SK-N-SH (cell line): ENCODE results near the gene ZMIZ2. TPM values are rescaled to one million over a fixed set of nuclear protein-coding genes. Genes with fewer than 3 reads are reported as not detected.

Source experiments
- CTCF ChIA-PET: fragments of 300-600, 350-600 bp; formaldehyde crosslinking; extraction: SDS; loops from one replicate; lab custom pipeline; 2021; lab: Yijun Ruan, JAX
- POLR2A ChIA-PET: fragments of 350-600 bp; sonication (Branson Sonifier 250); formaldehyde crosslinking; extraction: SDS; loops from one replicate; lab custom pipeline; 2020; ENCODE audit warnings: antibody characterized with exemption, inconsistent platforms; lab: Yijun Ruan, JAX
- DNase-seq: peaks from one replicate; pipeline ENCODE4 v3.0.0; 2012
- H2AFZ ChIP-seq: fragments of 200-600 bp; sonication (generic); 2 replicates; pipeline ENCODE4 v1.8.1; 2016; ENCODE audit warnings: antibody characterized with exemption, mild to moderate bottlenecking, low read depth
- H3F3A ChIP-seq: fragments of 200-600 bp; sonication (generic); replicated peaks from 2 replicates; pipeline ENCODE3; 2016; ENCODE audit warnings: antibody characterized with exemption, mild to moderate bottlenecking; ENCODE audit not compliant: insufficient read depth
- H3K27ac ChIP-seq, 2 experiments: fragments of 200-500 bp in 1 of 2; fragments of 200-600 bp in 1 of 2; sonication (Bioruptor generic) in 1 of 2; sonication (generic), shearing (Covaris generic) in 1 of 2; 2 replicates each; pipeline versions ENCODE4 v1.5.1 to v1.6.1; 2014 to 2016; ENCODE audit warnings: low read depth in 2 of 2, inconsistent platforms in 1 of 2, low read length in 1 of 2, mild to moderate bottlenecking in 1 of 2, mixed read lengths in 1 of 2
- H3K27me3 ChIP-seq: fragments of 200-600 bp; sonication (generic), shearing (Covaris generic); 2 replicates; pipeline ENCODE4 v1.6.1; 2016; ENCODE audit warnings: mixed run types; ENCODE audit not compliant: insufficient read depth
- H3K36me3 ChIP-seq, 2 experiments: fragments of 200-500 bp in 1 of 2; fragments of 200-600 bp in 1 of 2; sonication (Bioruptor generic) in 1 of 2; sonication (generic) in 1 of 2; replicated peaks in 1 of 2; 2 replicates each; pipeline versions ENCODE3 to v1.5.1; 2014 to 2016; ENCODE audit warnings: low read length in 1 of 2, mild to moderate bottlenecking in 1 of 2; ENCODE audit not compliant: insufficient read depth in 2 of 2, control insufficient read depth in 1 of 2
- H3K4me1 ChIP-seq, 2 experiments: fragments of 200-500 bp in 1 of 2; fragments of 200-600 bp in 1 of 2; sonication (Bioruptor generic) in 1 of 2; sonication (generic), shearing (Covaris generic) in 1 of 2; 2 replicates each; pipeline versions ENCODE4 v1.5.1 to v1.6.1; 2014 to 2016; ENCODE audit warnings: low read depth in 1 of 2, low read length in 1 of 2, mixed run types in 1 of 2; ENCODE audit not compliant: insufficient read depth in 2 of 2, control insufficient read depth in 1 of 2
- H3K4me2 ChIP-seq: fragments of 200-600 bp; sonication (generic), shearing (Covaris generic); 2 replicates; pipeline ENCODE4 v1.6.1; 2017; ENCODE audit warnings: mixed run types
- H3K4me3 ChIP-seq, 2 experiments: fragments of 200-500 bp in 1 of 2; fragments of 200-600 bp in 1 of 2; sonication (Bioruptor generic) in 1 of 2; sonication (generic), shearing (Covaris generic) in 1 of 2; 2 replicates each; pipeline versions ENCODE4 v1.5.1 to v1.8.1; 2014 to 2016; ENCODE audit warnings: low read depth in 2 of 2, inconsistent platforms in 1 of 2, low read length in 1 of 2, mild to moderate bottlenecking in 1 of 2, mixed read lengths in 1 of 2, moderate library complexity in 1 of 2
- H3K79me2 ChIP-seq: fragments of 200-600 bp; sonication (generic); 2 replicates; pipeline ENCODE4 v1.8.1; 2017; ENCODE audit warnings: mild to moderate bottlenecking; ENCODE audit not compliant: insufficient read depth
- H3K9ac ChIP-seq: fragments of 200-600 bp; sonication (generic); 2 replicates; pipeline ENCODE4 v1.6.1; 2017; ENCODE audit warnings: mixed run types
- H3K9me2 ChIP-seq: fragments of 200-600 bp; sonication (generic); 2 replicates; pipeline ENCODE4 v1.6.1; 2017; ENCODE audit warnings: mixed run types
- H3K9me3 ChIP-seq: fragments of 200-600 bp; sonication (generic); 2 replicates; pipeline ENCODE4 v1.6.1; 2017; ENCODE audit warnings: mixed run types, mild to moderate bottlenecking, moderate library complexity
- H4K20me1 ChIP-seq: fragments of 200-600 bp; sonication (generic); 2 replicates; pipeline ENCODE4 v1.6.1; 2017; ENCODE audit warnings: mild to moderate bottlenecking, mixed run types; ENCODE audit not compliant: insufficient read depth
- FOSL2 ChIP-seq: IDR thresholded peaks from 2 replicates; pipeline ENCODE4 v1.4.0; 2012; ENCODE audit warnings: low read depth, mild to moderate bottlenecking, moderate library complexity, borderline replicate concordance
- NFIC ChIP-seq: IDR thresholded peaks from 2 replicates; pipeline ENCODE4 v1.4.0; 2012; ENCODE audit warnings: borderline replicate concordance
- POLR2AphosphoS5 ChIP-seq: IDR thresholded peaks from 2 replicates; pipeline ENCODE4 v1.6.1; 2012; ENCODE audit warnings: low read depth, low read length
- RCOR1 ChIP-seq: fragments of 150-350 bp; IDR thresholded peaks from 2 replicates; pipeline ENCODE4 v1.6.1; 2017; ENCODE audit warnings: antibody characterized with exemption, low read length
- RFX5 ChIP-seq: IDR thresholded peaks from 2 replicates; pipeline ENCODE4 v1.6.1; 2012; ENCODE audit warnings: mild to moderate bottlenecking, improper control_type of control experiment, low read length
- SIN3A ChIP-seq: IDR thresholded peaks from 2 replicates; pipeline ENCODE4 v1.6.1; 2012; ENCODE audit warnings: low read depth, mild to moderate bottlenecking, low read length, moderate library complexity, borderline replicate concordance
- TCF12 ChIP-seq: IDR thresholded peaks from 2 replicates; pipeline ENCODE4 v1.4.0; 2012
- WGBS: methylation state at CpG from one replicate; pipeline ENCODE4 v1.1.6; 2017; ENCODE audit warnings: low lambda C conversion rate; 5-methylcytosine and 5-hydroxymethylcytosine counted together
- polyA plus RNA-seq, 3 experiments: library from polyadenylated mRNA; depleted of rRNA; stranded (reverse); fragments of >200 nt; gene quantifications; 2 replicates each; pipeline ENCODE4 v1.2.3, GENCODE V29; 2012
- TF ChIP-seq, protein P1 (sequence below): IDR thresholded peaks from 2 replicates; pipeline ENCODE4 v1.4.0; 2012; ENCODE audit warnings: low read depth, borderline replicate concordance
- TF ChIP-seq, protein P2 (sequence below): IDR thresholded peaks from 2 replicates; pipeline ENCODE4 v1.6.1; 2012; ENCODE audit warnings: mild to moderate bottlenecking, low read depth, low read length, moderate library complexity

The ZMIZ2 gene
- polyA plus RNA-seq, 1 of the 3 experiments (the other 2 are of a cell fraction) = 18.1 TPM

DNA sequence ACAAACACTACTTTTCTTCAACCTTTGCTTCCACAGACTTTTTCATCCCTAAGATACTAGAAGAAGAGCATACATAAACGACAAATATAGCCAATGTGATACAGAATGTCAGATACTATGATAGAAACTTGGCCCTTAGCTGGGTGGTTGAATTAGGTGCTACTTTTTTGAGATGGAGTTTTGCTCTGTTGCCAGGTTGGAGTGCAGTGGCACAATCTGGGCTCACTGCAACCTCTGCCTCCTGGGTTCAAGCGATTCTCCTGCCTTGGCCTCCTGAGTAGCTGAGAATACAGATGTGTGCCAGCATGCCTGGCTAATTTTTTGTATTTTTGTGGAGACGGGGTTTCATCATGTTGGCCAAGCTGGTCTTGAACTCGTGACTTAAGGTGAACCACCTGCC, 51.3 kb downstream of the ZMIZ2 start:
- CTCF ChIA-PET = interaction anchor here (0.5 to 4.4 kb wide), 4 partner anchors 13 to 338 kb away, joined by 3 to 13 read pairs (median 3); no protein-coding TSS in a partner anchor
- peaks cover 74% of the 10 kb centered on the region for H4K20me1 ChIP-seq
- H3K27me3 ChIP-seq = no peaks in the 10 kb centered on the region

DNA sequence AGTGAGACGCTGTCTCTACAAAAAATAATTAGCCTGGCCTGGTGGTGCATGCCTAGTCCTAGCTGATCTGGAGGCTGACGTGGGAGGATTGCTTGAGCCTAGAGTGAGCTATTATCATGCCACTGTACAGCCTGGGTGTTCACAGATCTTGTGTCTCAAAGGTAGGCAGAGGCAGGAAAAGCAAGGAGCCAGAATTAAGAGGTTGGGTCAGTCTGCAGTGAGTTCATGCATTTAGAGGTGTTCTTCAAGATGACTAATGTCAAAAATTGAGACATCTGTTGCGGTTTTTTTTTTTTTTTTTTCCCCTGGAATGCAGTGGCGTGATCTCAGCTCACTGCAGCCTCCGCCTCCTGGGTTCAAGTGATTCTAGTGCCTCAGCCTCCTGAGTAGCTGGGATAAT, 53.2 kb downstream of the ZMIZ2 start:
- H3K9ac ChIP-seq = no peak overlapping the region
- H3F3A ChIP-seq = peaks cover 87% of the 10 kb centered on the region
- no peak overlapping the region for H2AFZ ChIP-seq
- DNase-seq = no peak
- H3K9me2 ChIP-seq = no peaks in the 10 kb centered on the region
- peak overlapping the region in 1 of 2 experiments; percentile 9; a peak in 2 of 4 replicates for H3K27ac ChIP-seq
- CTCF ChIA-PET = interaction anchor here (0.7 to 1.7 kb wide), 3 partner anchors 236 to 334 kb away, joined by 3 to 4 read pairs (median 3); no protein-coding TSS in a partner anchor
- H3K36me3 ChIP-seq = peaks cover 42 to 71% of the 10 kb centered on the region in 2 experiments
- no peak overlapping the region for H3K4me3 ChIP-seq
- TF ChIP-seq, protein P1, sequence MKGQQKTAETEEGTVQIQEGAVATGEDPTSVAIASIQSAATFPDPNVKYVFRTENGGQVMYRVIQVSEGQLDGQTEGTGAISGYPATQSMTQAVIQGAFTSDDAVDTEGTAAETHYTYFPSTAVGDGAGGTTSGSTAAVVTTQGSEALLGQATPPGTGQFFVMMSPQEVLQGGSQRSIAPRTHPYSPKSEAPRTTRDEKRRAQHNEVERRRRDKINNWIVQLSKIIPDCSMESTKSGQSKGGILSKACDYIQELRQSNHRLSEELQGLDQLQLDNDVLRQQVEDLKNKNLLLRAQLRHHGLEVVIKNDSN = no peak
- TF ChIP-seq POLR2AphosphoS5 (peak; percentile 20; the same call in 1 of the 2 replicates), SIN3A (no peak)
- H3K9me3 ChIP-seq = no peaks in the 10 kb centered on the region
- 88% methylated on average over 5 of the region's 5 CpGs for WGBS
- peaks cover 74% of the 10 kb centered on the region for H4K20me1 ChIP-seq
- H3K4me1 ChIP-seq = peaks cover 5 to 7% of the 10 kb centered on the region in 2 experiments; a peak in 3 of 4 replicates
- peaks cover 59% of the 10 kb centered on the region for H3K79me2 ChIP-seq
- H3K27me3 ChIP-seq = no peaks in the 10 kb centered on the region
- no peak overlapping the region for H3K4me2 ChIP-seq
- POLR2A ChIA-PET = no interaction called here

More for the DNA sequence above, 51.3 kb downstream of the ZMIZ2 start:
- Histone ChIP-seq H3K9me3 (no peaks in the 10 kb centered on the region), H2AFZ (no peak overlapping the region), H3K79me2 (peaks cover 76% of the 10 kb centered on the region), H3K4me3 (no peak overlapping the region), H3K9ac (no peak overlapping the region), H3F3A (peaks cover 67% of the 10 kb centered on the region), H3K36me3 (peaks cover 42 to 66% of the 10 kb centered on the region in 2 experiments), H3K27ac (no peak overlapping the region), H3K4me2 (peak overlapping the region; percentile 35; the same call in 1 of the 2 replicates), H3K4me1 (peaks cover 5 to 7% of the 10 kb centered on the region in 2 experiments; a peak in 3 of 4 replicates), H3K9me2 (no peaks in the 10 kb centered on the region)
- 71% methylated on average over 4 of the region's 4 CpGs for WGBS
- TF ChIP-seq NFIC = no peak
- no peak for TF ChIP-seq TCF12
- no peak for TF ChIP-seq RFX5
- TF ChIP-seq FOSL2 = no peak
- TF ChIP-seq, protein P2, sequence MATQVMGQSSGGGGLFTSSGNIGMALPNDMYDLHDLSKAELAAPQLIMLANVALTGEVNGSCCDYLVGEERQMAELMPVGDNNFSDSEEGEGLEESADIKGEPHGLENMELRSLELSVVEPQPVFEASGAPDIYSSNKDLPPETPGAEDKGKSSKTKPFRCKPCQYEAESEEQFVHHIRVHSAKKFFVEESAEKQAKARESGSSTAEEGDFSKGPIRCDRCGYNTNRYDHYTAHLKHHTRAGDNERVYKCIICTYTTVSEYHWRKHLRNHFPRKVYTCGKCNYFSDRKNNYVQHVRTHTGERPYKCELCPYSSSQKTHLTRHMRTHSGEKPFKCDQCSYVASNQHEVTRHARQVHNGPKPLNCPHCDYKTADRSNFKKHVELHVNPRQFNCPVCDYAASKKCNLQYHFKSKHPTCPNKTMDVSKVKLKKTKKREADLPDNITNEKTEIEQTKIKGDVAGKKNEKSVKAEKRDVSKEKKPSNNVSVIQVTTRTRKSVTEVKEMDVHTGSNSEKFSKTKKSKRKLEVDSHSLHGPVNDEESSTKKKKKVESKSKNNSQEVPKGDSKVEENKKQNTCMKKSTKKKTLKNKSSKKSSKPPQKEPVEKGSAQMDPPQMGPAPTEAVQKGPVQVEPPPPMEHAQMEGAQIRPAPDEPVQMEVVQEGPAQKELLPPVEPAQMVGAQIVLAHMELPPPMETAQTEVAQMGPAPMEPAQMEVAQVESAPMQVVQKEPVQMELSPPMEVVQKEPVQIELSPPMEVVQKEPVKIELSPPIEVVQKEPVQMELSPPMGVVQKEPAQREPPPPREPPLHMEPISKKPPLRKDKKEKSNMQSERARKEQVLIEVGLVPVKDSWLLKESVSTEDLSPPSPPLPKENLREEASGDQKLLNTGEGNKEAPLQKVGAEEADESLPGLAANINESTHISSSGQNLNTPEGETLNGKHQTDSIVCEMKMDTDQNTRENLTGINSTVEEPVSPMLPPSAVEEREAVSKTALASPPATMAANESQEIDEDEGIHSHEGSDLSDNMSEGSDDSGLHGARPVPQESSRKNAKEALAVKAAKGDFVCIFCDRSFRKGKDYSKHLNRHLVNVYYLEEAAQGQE = no peak
- TF ChIP-seq POLR2AphosphoS5 = no peak
- no peak for TF ChIP-seq RCOR1
- DNase-seq = no peak
- POLR2A ChIA-PET = interaction anchor here (1.3 kb wide), 1 partner anchor 31 kb away, joined by 3 read pairs; no protein-coding TSS in a partner anchor
